ENCODE measurements around the gene GSTT2B.

DNA sequence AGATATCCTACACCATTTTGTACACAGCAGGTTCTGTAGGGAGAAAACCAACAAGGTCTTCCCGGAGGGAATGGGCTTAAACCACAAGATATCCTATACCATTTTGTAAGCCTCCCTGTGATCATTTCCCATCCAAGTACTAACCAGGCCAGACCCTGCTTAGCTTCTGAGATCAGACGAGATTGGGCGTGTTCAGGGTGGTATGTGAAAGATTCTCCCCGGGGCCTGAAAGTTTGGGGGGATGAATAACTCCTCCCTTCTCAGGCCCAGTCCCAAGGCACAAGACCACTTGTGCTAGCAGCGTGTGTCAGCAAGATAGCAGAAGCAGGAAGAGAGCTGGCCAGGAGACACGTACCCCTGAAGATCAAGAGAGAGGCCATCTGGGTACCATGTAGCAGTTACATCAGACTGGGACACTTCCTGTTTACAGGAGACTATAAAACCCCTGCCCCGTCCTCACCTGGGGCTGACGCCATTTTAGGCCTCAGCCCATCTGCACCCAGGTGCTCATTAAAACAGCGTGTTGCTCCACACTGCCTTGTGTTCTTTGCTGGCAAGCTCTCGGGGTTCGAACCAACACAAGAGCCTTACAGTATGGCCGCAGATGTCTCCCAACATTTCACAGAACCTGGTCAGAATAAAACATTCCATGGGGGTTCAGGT, 49.5 kb downstream of the GSTT2B start:
- TF ChIP-seq POLR2A (IDR thresholded peaks at IDR 0.05; ENCODE audit: low read depth, low read length) (no peak), POLR2AphosphoS5 (IDR thresholded peaks at IDR 0.05; ENCODE audit: low read depth, low read length) (no peak), TAF1 (IDR thresholded peaks at IDR 0.05; ENCODE audit: borderline replicate concordance, low read depth, low read length) (no peak)
